ENCODE results near the gene ACHE.

DNA sequence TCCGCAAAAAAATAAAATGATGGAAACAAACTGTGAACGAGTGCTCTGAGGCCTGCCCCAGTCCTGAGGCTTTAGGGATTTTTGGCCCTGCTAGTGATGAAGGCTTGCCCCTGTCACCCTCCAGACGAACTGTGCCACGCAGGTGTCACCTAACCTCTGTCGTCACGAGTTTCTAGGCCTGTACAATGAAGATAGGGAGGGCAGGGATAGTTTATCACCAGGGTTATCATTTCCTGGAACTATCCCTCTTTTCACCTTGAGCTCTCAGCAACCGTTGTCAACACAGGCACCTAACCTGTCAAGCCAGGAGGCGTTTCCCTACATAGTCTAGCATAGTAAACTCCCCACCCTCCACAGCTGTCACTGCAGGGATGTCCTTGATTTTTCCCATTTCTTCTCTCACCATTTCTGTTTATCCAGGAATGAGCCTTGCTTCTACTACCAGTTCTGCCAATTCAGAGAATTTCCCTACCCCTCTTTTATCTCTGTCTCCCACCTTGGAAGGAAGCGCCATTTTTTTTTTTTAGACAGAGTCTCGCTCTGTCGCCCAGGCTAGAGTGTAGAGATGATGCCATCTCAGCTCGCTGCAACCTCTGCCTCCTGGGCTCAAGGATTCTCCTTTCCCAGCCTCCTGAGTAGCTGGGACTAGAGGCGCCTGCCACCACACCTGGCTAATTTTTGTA lies 2.2 kb upstream of the ACHE start:
- TF ChIP-seq, protein P1, sequence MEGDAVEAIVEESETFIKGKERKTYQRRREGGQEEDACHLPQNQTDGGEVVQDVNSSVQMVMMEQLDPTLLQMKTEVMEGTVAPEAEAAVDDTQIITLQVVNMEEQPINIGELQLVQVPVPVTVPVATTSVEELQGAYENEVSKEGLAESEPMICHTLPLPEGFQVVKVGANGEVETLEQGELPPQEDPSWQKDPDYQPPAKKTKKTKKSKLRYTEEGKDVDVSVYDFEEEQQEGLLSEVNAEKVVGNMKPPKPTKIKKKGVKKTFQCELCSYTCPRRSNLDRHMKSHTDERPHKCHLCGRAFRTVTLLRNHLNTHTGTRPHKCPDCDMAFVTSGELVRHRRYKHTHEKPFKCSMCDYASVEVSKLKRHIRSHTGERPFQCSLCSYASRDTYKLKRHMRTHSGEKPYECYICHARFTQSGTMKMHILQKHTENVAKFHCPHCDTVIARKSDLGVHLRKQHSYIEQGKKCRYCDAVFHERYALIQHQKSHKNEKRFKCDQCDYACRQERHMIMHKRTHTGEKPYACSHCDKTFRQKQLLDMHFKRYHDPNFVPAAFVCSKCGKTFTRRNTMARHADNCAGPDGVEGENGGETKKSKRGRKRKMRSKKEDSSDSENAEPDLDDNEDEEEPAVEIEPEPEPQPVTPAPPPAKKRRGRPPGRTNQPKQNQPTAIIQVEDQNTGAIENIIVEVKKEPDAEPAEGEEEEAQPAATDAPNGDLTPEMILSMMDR (IDR thresholded peaks at IDR 0.05), result no peak
- no peak for TF ChIP-seq POLR2A (IDR thresholded peaks at IDR 0.05)
